GM18520 (cell line): ENCODE data around the gene LRRTM1.

ENCODE experiments used
- ATAC-seq: cut with Tn5 transposase; IDR thresholded peaks from one replicate; pipeline ENCODE4 v1.9.1; 2021; ENCODE audit not compliant: unreplicated experiment

The LRRTM1 gene

DNA sequence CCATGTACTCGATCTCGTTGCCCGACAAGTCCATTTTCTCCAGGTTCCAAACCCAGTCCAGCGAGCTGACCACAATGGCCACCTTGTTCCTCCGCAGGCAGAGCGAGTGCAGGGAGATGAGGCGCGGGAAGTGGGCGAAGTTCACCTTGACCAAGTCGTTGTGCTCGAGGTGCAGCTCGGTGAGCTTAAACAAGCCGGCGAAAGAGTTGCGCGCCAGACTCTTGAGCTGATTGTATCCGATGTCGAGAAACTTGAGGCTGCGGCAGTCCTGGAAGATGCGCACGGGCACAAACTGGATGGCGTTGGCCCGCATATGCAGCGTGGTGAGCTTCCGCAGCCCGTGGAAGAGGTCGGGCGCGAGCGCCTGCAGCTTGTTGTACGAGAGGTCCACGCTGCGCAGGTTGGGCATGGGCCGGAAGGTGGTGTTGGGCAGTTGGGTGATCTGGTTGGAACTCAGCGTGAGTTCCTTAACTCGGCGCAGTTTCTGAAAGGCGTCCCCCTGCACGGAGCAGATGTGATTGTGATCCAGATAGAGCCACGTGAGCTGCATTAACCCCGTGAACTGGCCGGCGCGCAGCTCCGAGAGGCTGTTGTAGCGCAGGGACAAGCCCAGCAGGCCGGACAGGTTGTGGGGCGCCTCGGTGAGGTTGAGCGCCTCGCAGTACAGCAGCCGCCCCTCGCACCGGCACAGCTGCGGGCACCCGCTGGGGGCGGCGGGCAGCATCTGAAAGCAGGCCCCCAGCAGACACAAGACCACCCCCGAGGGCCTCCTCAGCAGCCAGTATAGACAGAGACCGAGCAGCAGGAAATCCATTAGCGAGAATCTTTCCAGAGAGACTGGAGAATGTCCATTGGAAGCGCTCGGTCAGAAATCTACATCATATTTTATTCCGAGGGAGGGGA lies 1.3 kb downstream of the LRRTM1 start:
- ATAC-seq: no peak

DNA sequence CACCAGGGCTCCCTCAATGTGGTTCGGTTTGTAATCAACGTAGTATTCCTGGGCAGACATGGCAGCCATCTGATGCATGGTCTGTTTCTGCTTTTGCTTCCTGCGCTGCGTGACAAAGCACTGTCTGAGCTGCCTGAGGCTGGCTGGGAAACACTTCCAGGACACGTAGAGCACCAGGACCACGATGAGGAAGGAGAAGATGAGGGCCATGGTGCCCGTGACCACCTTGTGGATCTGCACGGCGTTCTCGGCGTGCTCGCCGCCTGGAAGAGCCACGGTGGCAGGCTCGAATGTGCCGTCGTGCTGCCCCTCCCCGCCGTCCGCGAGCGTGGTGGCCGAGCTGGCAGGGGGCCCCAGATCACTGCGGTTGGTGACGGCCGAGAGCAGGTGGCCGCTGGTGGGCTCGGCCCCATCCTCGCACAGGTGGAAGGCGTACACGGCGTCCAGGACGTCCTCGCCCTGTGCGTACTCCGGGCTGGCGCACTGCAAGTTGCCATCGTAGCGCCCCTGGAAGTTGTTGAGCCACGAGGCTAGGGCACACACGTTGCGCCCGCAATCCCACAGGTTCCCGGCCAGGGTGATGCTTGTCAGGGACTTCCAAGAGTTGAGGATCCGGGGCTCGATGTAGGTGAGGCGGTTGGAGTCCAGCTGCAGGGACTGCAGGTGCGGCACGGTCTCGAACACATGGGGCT lies 2.1 kb downstream of the LRRTM1 start:
- ATAC-seq: no peak

DNA sequence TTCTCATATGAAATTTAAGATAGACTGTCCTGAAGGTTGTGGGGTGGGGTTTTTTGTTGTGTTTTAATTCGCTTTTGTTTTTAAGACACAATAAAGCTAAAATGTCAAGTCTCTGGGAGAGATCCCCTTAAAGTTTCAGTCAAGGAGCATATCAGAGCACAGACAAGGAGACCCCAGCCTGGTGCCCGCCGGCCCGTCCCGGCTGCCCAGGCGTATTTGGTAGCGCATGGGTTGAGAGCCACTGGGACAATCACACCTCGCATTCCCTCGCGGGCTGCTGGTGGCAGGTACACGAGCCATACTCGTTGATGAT lies 2.6 kb downstream of the LRRTM1 start:
- no peak for ATAC-seq

DNA sequence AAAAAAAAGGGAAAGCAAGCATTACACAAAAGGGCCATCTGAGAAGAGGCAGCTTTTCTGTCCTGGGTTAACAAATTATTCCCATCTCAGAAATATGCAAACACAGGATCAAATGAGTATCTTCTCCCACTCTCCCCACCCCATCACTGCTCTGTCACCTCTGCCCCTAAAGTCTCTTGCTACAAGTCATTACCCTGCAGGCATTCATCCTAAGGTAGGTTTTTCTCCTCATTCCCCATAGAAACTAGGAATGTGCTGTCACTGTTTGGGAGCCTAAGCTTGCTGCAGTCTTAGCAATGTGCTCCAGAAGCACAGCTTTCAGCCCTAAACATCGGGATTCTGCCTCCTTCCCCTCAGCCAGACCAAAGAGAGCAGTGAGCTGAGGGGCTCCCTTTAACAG lies 3.6 kb downstream of the LRRTM1 start:
- no peak for ATAC-seq

DNA sequence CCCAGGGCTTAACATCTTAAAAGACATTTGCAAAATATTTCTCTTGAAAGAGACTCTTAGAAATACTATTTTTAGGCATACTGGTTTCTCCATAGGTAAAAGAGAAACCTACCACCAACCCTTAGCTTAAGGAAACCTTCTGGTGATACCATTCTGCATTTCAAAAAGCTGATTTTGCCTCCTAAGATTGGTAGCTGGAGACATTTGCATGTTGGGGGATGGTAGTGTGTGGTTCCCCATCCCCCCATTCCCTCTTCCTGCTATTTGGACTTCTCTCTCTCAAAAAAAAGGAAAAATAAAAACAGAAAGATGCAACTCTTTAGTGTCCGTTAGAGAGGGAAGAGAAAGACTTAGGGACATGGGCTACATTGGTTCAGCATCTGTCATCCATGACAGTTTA lies 4.2 kb downstream of the LRRTM1 start:
- no peak for ATAC-seq

DNA sequence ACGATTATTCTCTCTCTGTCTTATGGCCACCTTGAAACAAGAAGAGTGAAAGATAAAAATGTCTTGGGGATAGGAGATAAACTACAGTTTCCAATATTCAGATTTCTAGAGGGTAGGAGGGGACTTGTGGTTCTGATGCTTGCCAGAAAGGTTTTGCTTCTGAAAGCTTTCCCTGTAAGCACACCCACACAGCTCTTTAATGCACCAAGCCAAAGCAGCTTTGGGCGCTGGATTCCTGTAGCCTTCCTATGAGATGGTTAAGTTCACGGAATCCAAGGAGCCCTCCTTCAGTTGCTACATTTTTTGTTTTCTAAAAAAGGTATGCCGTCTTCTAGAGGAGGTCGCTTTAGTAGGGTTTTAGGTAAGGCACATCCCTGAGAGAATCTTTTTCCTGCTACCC lies 4.9 kb downstream of the LRRTM1 start:
- ATAC-seq: no peak

DNA sequence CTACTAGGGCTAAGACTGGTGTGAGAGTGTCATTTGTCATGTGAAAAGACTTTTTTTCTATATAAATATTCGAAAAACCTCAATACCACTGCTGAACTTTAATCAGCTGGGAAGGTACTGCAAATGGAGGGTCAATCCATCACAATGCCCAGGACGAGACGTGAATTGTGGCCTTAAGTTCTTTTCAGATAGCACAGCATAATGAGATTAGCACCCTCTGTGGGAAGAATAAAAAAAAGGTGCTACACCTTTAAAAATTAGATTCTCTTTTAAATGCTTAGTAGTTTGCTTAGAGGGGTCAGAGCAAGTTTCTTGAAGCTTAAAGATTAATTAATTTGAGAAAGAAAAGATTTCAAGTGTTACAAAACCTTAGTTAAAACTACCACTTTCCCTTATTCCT lies 5.6 kb downstream of the LRRTM1 start:
- no peak for ATAC-seq

DNA sequence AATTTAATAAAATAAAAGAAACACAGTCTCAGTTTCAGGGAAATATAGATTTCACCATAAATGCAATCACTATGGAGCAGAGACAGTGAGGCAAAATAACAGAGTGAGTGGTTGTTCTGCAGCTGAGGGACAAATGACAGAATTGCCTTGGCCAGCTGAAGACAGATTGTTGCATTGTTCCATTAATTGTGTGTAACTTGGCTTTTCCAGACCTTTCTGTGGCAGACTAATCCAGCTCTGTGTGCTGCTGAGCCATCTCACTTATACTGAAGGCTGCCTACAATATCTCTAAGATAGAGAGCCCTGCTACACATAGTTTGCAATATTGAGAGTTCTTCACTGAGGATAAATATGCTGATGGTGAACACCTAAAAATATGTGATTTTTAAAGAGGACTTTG lies 11.5 kb downstream of the LRRTM1 start:
- ATAC-seq: no peak

DNA sequence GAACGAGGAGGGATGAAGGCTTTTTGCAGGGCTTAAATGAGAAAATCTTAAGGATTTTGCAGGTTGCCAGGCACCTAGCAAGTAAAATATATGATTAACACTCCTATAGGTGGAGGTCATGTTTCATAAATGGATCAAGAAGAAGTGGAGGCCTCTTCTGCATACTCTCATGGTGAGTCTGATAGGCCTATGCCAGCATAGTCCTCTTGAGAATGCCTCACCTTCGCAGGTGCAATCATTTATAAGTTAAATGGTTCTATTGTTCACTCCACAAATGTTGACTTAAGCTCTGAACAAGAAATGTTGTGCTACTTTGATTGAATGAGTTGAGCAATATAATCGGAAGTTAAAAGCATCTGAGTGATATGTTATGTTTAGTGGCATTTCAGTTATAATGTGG lies 12.1 kb downstream of the LRRTM1 start:
- ATAC-seq: no peak

DNA sequence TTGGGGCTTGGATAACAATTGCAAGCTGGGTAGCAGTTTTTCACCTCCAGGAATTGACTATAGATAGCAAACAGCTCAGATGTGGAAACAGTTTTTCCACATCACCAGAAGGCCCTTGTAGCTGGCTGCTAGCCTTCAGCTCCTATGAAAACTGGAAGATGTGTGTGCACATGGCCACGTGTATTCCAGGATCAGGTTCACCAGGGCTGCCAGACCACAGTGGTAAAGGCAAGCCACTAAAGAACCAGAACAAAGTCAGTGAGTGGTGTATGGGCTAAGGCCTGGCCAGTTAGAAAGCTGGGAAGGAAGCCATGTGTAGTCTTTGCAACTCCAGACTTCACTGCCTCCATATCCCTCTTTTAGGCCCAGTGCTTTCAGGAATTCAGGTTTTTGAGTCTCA lies 12.9 kb downstream of the LRRTM1 start:
- no peak for ATAC-seq

DNA sequence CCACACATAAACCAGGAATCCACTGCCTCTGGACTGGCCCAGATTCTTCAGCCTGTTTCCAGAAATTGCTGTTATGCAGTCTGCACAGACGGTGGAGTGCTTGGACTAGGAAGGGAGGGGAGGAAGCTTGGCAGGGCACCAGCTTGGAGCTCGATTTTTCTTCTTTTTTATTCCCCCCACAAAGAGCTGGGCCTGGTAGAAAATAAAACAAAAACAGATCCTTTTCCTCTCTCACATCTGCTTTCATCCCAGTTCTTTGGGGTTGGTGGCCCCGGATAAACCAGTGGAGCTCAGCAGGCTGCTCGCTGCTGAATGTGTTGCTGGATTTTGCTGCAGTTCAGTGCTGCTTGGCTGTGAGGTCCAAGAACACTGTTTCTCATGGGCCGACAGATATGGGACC lies 16.0 kb downstream of the LRRTM1 start:
- no peak for ATAC-seq

DNA sequence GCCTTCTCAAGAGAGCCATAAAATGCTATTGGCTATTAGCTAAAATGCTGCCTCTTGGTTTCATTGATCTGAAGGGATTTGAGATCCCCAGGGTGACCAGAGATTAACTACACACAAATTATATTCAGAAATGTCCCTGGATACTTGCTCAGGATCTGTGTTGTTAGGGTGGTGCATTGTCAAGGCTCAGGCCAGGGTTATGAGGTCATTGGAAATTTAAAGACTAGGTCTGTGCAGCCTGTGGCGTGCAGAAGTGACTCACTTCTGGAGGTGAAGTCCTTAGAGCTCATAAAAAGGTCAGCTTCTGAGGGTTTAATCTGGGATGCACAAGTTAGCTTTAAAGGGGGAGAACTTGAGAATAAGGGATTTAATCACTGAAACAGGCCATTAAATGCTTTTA lies 23.5 kb downstream of the LRRTM1 start:
- ATAC-seq: no peak

DNA sequence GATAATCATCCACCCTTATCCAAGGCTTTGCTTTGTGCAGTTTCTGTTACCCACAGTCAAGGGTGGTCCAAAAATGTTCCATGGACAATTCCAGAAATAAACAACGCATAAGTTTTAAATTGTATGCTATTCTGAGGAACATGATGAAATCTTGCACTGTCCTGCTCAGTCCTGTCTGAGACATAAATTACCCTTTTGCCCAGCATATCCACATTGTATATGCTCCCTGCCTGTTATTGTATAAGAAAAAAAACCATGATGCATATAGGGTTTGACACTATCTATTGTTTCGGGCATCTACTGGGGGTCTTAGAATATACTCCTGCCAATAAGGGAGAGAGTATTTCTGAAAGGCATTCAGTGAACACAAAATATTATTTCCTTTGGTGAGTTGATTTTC lies 24.0 kb downstream of the LRRTM1 start:
- no peak for ATAC-seq

DNA sequence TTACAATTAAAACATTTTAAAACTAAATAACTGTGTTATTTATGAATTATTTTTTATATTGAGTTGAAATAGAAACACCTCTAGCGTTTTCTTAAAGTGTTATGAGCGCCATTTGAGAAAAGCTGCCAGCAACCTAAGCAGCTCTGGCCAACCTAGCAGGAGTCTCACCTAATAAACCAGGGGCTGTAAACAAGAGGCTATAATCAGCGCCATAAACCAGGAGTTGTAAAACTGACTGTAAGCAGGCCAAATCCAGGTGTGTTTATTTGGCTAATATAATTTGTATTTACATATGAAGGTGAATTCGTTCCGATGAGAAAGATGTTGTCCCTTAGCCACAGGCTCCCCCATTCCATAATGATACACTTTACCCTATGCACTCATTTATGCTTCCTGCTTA lies 34.7 kb downstream of the LRRTM1 start:
- no peak for ATAC-seq

DNA sequence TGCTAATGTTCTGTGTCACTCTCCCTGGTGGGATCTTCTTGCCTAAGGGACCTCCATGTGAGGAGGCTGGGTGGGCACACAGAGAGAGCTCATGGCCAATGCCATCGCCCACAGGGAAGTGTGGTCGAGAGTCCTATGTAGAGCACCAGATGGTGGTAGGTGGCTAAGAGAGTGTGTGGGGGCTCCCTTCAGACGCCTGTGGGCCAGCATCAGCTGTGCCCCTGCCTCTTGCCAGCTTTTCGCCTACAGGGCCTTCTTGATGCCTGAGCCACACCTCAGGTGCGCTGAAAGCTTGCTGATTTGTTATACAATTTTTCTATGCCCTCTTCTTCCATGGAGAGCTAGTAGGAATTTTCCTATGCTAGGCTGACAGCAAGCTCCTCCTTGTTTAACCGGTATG lies 38.3 kb downstream of the LRRTM1 start:
- ATAC-seq: no peak

DNA sequence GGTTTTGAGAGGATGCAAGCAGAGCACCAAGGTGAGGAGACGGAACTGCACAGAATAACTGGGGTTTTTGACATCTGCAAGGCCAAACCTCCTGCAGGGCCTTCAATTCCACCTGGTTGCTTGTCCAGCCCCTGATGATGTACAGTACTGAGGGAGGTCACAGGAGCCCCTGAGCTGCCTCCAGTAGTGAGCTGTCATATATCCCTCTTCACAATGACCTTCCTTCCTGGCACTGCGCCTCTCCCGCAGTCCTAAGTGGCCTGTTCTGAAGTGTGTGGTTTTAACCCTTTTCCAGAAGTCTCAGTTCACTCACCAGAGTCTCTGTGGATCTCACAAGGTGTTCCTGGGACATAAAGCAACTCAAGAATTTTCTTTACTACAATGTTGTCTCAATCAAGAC lies 45.3 kb downstream of the LRRTM1 start:
- ATAC-seq: no peak

DNA sequence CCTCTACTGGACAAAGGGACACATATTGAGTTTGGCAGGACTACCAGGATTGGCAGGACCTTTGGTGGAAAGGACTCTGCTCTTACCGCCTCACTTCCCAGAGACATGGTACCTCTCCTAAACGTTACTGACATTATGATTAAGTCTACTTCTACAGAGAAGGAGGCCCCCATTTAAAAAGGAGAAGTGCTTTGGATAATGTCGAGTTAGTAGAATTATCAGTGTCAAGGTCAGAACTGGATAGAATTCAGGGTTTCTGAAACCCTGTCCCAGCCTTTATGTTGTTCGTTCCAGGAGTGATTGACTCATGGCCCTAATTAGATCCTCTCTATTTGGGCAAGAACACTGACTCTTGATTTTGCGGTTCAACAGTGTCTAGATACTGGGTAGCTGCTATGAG lies 45.8 kb downstream of the LRRTM1 start:
- ATAC-seq: no peak

DNA sequence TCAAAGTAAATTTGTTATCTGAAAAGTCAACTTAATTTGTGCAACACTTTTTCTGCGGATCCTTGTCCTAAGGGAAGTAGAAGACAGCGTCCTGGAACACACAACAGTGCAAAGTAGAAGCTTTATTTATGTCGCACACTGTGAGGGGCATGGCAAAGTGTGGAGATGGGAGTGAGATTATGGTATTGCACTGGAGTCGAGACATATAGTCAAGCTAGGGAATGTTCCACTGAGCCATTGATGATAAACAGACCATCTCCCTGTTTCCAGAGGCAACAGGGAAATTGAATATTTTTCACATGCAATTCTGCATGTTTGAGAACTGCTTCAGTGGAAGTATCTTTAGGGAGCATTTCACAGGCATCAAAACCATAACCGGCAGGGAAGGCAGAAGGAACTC lies 46.2 kb downstream of the LRRTM1 start:
- ATAC-seq: no peak

DNA sequence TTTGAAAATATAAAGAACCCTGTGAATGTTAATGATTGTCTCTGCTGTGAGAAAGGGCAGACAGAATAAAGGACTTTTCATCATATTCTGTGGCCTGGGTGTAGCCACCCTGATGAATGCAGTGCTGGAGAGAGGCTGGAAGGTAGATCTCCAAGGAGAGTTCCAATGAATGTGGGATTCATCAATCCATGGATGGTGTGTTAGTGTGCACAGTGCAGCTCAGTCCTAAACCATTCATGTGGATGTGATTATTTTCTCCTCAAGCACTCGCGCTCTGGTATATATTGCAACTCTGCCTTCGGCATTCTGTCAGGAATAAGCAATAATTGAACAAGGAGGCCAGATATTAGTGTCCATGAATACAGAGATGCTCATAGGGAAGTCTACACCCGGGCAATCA lies 47.1 kb downstream of the LRRTM1 start:
- ATAC-seq: no peak

DNA sequence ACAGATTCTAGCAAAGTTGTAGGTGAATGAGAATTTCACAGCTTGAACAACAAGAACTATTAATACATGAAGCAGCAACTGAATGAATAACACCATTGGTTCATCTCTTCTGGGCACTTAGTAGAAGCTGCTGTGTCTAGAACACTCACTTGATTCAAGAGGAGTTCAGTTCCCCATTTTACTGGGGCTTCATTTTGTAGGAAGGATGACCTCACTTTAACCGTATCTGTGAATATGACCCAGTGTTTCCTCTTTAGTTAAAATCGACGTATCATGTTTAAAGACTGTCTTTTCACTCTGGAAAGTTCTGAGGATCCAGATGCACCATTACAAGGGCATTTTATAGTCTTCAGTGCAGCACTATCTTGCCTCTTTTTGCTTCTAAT lies 47.8 kb downstream of the LRRTM1 start:
- ATAC-seq: no peak

DNA sequence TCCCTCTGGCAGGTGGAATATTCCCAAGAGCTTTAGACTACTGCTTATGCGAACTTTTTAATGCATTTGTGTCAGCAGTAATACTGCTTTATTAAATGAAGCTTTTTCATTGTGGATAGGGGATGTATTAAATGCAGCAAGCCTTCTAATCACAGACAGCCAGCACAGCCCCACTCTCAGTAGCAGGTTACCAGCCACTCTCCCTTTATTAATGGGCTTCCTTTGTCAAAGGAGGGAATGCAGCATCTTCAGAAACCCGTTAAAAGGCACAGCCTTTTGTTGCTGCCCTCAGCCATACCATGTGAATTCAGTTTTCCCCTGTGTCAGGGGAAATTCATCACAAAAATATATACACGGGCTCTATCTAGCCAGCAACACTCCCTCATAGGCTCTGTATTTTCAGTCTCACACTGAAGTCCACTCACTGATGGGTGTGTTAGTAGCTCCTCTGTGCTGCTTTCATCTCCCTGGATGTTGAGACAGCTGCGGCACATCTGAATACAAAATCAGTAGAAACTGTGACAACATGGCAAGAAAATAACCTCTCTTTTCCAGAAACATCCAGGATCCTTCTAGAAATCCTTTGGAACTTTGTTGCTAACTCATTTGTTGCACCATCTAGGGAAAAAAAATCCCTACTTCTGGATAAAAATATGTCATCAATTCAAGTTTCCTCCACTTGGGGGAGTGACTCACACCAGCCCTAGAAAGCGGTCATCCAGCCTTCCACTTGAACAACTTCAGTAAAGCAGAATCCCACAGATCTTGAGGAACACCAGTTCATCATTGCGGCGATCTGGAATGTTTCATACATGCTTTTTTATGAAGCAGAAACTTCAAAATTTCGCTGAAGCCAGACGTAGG lies 48.4 kb downstream of the LRRTM1 start:
- ATAC-seq: no peak
